ENCODE measurements around the gene GGCT. TPM values are rescaled to one million over a fixed set of nuclear protein-coding genes. Genes with fewer than 3 reads are reported as not detected.

Gene GGCT
- polyA plus RNA-seq, 2 of the 4 experiments (the other 2 are of a cell fraction), result 69.7 to 79.6 TPM

DNA sequence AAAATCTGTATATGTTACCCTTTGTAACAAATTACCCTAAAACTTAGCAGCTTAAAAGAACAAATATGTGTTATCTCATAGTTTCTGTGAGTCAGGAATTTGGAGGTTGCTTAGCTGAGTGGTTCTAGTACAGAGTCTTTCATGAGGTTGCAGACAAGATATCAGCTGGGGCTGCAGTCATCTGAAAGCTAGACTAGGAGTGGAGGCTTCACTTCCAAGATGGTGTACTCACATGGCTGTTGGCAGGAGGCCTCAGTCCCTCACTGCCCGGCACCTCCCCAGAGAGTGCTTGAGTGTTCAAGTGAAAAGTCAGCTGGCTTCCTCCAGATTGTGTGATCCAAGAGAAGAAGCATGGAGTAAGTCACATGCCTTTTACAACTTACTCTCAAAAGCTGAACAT, 16.9 kb upstream of the GGCT start:
- peaks cover 18% of the 10 kb centered on the region; the same call in 2 of the 3 replicates for H3K4me1 ChIP-seq
- FAIRE-seq, result no peak
- WGBS (ENCODE audit: missing lambda C conversion rate), result 100% methylated on average over 1 of the region's 1 CpG
- H3K9me3 ChIP-seq, result no peaks in the 10 kb centered on the region
- H3K4me3 ChIP-seq, result no peak overlapping the region
- ChIA-PET CTCF (interaction anchor here (0.9 to 2.8 kb wide), 6 partner anchors 11 to 199 kb away, joined by 3 to 12 read pairs (median 6); no protein-coding TSS in a partner anchor), POLR2A (no interaction called here)
- no peak overlapping the region for H3K4me2 ChIP-seq
- no peak for TF ChIP-seq RAD21 (conservative IDR thresholded peaks at IDR 0.05 in 1 of 2, IDR thresholded peaks at IDR 0.05 in 1 of 2)
- ATAC-seq, result peak in 1 of 2 experiments; percentile 50; a peak in 2 of 6 replicates
- no peak overlapping the region; a peak in 1 of 6 replicates for H3K27ac ChIP-seq
- DNase-seq (ENCODE audit: low read depth in 1 of 2, low spot score in 1 of 2), result no peak

DNA sequence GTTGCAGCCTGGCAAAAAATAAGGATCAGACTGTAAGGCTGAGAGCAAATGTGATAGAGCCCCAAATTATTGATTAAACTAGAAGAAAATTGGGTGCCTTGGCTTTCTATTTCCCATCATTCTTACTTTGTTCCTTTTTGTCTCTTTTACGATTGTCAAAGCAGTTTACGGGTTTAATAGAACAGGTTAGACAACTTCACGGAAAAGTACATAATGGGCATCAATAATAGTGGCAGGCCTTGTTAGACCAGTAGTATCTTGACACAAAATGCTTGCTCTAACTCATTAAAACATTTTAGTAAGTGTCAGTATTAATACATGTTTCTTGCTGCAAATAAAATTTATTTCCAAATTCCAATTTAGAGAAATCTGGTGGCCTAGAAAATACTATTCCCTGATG, 14.5 kb upstream of the GGCT start:
- POLR2A ChIA-PET, result no interaction called here
- DNase-seq (ENCODE audit: low read depth in 1 of 2, low spot score in 1 of 2) (no peak), FAIRE-seq (no peak), ATAC-seq (no peak)
- WGBS (ENCODE audit: missing lambda C conversion rate), result 93% methylated on average over 3 of the region's 3 CpGs
- CTCF ChIA-PET, result no interaction called here
- TF ChIP-seq POLR2AphosphoS2 (conservative IDR thresholded peaks at IDR 0.05; ENCODE audit: low read length), result no peak
- TF ChIP-seq RARB (CRISPR knock-in tag; IDR thresholded peaks at IDR 0.05), result no peak
- TF ChIP-seq, protein P1, sequence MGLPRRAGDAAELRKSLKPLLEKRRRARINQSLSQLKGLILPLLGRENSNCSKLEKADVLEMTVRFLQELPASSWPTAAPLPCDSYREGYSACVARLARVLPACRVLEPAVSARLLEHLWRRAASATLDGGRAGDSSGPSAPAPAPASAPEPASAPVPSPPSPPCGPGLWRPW (IDR thresholded peaks at IDR 0.05), result no peak
- TF ChIP-seq TFCP2L1 (CRISPR knock-in tag; IDR thresholded peaks at IDR 0.05), result no peak
- no peak for TF ChIP-seq PHF8 (IDR thresholded peaks at IDR 0.05; ENCODE audit: borderline replicate concordance, low read depth)
- no peak overlapping the region for H3K4me3 ChIP-seq
- no peak overlapping the region for H3K4me2 ChIP-seq
- H3K4me1 ChIP-seq, result peaks cover 11% of the 10 kb centered on the region; the same call in 2 of the 3 replicates
- H3K9me3 ChIP-seq, result no peaks in the 10 kb centered on the region
- no peak overlapping the region for H3K27ac ChIP-seq

DNA sequence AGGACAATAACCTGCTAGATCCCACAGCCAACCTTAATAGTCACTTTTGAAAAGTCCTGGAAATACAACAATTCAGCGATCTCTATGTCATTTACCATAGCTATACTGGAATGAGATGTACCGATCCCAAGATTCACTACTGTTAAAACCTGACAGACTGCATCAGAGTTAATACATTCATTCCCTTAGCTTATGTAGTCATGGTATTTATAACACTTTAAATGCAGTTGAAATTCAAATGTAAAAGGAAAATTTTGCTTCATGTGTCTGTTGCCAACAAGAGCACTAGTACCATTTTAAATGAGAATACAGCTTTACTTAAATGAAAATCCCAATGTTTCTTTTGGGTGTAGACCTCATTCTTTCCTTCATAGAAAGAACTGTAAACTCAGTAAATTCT, 11.1 kb upstream of the GGCT start:
- ATAC-seq, result no peak
- 92% methylated on average over 2 of the region's 2 CpGs for WGBS (ENCODE audit: missing lambda C conversion rate)
- H3K4me1 ChIP-seq, result peaks cover 4% of the 10 kb centered on the region; the same call in 2 of the 3 replicates
- FAIRE-seq, result no peak
- CTCF ChIA-PET, result interaction anchor here (0.9 to 1.4 kb wide), 4 partner anchors 9 to 240 kb away, joined by 3 to 5 read pairs (median 4); no protein-coding TSS in a partner anchor
- no peak overlapping the region for H3K4me2 ChIP-seq
- H3K27ac ChIP-seq, result no peak overlapping the region
- H3K4me3 ChIP-seq, result no peak overlapping the region
- H3K9me3 ChIP-seq, result no peaks in the 10 kb centered on the region
- POLR2A ChIA-PET, result no interaction called here
- no peak for TF ChIP-seq FOXS1 (CRISPR knock-in tag; IDR thresholded peaks at IDR 0.05)
- TF ChIP-seq EHMT2 (IDR thresholded peaks at IDR 0.05; ENCODE audit: low read depth), result no peak
- TF ChIP-seq POLR2AphosphoS2 (conservative IDR thresholded peaks at IDR 0.05; ENCODE audit: low read length), result no peak
- no peak for TF ChIP-seq CEBPB (IDR thresholded peaks at IDR 0.05)
- TF ChIP-seq, protein P2, sequence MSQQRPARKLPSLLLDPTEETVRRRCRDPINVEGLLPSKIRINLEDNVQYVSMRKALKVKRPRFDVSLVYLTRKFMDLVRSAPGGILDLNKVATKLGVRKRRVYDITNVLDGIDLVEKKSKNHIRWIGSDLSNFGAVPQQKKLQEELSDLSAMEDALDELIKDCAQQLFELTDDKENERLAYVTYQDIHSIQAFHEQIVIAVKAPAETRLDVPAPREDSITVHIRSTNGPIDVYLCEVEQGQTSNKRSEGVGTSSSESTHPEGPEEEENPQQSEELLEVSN (IDR thresholded peaks at IDR 0.05; ENCODE audit: borderline replicate concordance, low read depth), result no peak
- TF ChIP-seq FOSL2 (IDR thresholded peaks at IDR 0.05), result no peak
- no peak for TF ChIP-seq FOSL2 (CRISPR knock-in tag; IDR thresholded peaks at IDR 0.05)
- TF ChIP-seq MYC (IDR thresholded peaks at IDR 0.05; ENCODE audit: borderline replicate concordance, low read length), result no peak
- TF ChIP-seq, protein P1 (IDR thresholded peaks at IDR 0.05), result no peak
- no peak for TF ChIP-seq TFCP2L1 (CRISPR knock-in tag; IDR thresholded peaks at IDR 0.05)
- TF ChIP-seq, protein P3, sequence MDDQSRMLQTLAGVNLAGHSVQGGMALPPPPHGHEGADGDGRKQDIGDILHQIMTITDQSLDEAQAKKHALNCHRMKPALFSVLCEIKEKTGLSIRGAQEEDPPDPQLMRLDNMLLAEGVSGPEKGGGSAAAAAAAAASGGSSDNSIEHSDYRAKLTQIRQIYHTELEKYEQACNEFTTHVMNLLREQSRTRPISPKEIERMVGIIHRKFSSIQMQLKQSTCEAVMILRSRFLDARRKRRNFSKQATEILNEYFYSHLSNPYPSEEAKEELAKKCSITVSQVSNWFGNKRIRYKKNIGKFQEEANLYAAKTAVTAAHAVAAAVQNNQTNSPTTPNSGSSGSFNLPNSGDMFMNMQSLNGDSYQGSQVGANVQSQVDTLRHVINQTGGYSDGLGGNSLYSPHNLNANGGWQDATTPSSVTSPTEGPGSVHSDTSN (IDR thresholded peaks at IDR 0.05), result no peak
- TF ChIP-seq, protein P4, sequence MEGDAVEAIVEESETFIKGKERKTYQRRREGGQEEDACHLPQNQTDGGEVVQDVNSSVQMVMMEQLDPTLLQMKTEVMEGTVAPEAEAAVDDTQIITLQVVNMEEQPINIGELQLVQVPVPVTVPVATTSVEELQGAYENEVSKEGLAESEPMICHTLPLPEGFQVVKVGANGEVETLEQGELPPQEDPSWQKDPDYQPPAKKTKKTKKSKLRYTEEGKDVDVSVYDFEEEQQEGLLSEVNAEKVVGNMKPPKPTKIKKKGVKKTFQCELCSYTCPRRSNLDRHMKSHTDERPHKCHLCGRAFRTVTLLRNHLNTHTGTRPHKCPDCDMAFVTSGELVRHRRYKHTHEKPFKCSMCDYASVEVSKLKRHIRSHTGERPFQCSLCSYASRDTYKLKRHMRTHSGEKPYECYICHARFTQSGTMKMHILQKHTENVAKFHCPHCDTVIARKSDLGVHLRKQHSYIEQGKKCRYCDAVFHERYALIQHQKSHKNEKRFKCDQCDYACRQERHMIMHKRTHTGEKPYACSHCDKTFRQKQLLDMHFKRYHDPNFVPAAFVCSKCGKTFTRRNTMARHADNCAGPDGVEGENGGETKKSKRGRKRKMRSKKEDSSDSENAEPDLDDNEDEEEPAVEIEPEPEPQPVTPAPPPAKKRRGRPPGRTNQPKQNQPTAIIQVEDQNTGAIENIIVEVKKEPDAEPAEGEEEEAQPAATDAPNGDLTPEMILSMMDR (IDR thresholded peaks at IDR 0.05), result no peak
- no peak for TF ChIP-seq SMC3 (IDR thresholded peaks at IDR 0.05)
- no peak for TF ChIP-seq BHLHE40 (IDR thresholded peaks at IDR 0.05; ENCODE audit: low read depth, low read length)
- DNase-seq (ENCODE audit: low read depth in 1 of 2, low spot score in 1 of 2), result no peak

Data from A549 (cell line).